Renal pelvis (tissue), 4 donors: Measurements from ENCODE around the gene EXOC3. TPM values are rescaled to one million over a fixed set of nuclear protein-coding genes. Genes with fewer than 3 reads are reported as not detected.

Source experiments
- DNase-seq: peaks from one replicate; pipeline ENCODE4 v3.0.0-alpha.2; 2013
- polyA plus RNA-seq, 3 donors: library from polyadenylated mRNA; unstranded; fragments of 120-200 nt; gene quantifications; one replicate each; pipeline ENCODE4 v1.2.1, GENCODE V29; 2013; ENCODE audit not compliant: insufficient read length in 3 of 3

Gene EXOC3
- polyA plus RNA-seq, 3 donors = 57.0 to 79.1 (median 66.9) TPM

DNA sequence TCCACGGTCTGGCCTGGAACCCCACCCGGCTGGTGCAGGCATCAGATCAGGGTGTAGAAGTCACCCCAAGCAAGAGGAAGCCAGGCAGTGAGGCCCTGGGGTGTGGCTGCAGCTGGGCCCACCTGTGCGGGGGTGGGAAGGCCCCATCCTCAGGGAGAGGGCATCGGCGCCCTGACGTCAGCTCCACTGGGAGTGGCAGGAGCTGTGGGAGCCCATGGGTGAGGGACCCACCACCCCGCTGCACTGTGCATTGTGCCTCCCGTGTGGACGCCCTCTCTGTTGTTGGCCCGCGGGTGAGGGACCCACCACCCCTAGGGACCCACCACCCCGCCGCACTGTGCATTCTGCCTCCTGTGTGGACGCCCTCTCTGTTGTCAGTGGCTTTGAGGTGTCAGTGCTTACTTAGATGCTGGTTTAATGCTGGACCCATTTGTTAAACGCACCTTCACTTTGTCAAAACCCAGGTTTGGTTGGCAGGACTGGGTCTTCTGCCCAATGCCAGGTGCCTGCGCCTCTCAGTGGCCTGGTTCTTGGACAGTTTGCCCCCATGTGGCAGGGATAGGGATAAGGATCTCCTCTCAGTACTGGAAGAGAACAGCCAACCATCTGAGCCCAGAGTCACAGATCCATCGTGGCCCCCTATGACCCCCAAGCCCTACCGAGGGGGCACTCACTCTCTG lies 6.9 kb upstream of the EXOC3 start:
- DNase-seq = no peak

DNA sequence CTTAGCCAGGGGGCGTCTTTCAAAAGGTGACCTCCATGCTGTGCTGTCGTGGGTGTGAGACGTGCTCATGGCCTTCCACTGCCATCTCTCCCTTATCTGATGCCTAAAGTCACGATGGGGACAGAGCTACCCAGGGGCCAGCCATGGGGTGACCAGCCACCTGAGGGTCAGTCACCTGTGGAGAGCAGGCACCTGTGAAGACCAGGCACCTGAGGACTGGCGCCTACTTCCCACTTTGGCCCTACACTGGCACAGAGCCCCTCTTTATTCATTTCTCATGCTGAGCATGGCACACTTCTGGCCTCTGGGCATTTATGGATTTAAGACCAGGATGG lies 6.4 kb upstream of the EXOC3 start:
- DNase-seq = no peak

DNA sequence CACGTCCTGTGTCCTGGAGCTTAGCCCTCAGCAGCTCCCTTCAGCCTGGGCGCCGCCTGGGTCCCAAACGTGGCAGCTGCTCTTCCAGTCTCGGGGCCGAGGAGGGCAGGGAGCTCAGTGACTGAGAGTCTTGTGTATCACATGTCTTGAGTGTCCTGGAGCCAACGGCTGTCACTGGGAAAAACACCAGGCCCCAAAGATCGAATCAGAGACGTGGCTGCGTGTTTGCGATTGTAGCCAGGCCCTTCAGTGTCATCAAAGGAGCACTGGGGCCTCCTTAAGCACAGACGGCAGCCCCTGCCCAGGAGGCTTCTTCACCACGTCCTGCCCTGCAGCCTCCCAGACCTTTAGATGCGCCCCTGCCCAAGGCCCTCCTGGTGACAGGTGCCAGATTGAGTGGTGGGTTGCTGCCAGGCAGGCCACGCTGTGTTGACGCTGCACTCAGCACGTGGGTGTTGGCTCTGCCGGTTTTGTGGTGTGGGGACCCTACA lies 5.7 kb upstream of the EXOC3 start:
- DNase-seq = no peak

DNA sequence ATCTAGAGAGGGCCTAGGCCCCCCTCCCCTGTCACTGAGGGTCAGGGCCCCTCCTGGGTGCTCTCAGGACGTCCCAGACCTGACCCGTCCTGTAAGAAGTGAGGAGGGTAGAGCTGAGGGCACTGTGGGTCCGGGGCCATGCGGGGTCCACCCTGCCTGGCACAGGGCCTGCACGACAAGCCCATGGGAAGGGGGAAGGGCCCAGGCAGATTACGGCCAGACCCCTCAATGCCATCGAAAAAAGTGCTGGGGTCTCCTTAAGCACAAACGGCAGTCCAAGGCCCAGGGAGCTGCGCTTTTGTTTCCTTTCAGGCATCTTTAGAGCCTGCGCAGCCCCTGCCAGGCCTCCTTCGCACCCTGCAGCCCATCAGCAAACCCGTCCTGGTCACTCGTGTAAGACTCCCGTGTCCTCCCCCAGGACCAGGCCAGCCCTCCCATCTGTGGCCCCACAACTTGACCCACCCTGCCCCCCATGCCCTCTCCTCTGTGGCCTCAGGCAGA lies 4.4 kb upstream of the EXOC3 start:
- no peak for DNase-seq

DNA sequence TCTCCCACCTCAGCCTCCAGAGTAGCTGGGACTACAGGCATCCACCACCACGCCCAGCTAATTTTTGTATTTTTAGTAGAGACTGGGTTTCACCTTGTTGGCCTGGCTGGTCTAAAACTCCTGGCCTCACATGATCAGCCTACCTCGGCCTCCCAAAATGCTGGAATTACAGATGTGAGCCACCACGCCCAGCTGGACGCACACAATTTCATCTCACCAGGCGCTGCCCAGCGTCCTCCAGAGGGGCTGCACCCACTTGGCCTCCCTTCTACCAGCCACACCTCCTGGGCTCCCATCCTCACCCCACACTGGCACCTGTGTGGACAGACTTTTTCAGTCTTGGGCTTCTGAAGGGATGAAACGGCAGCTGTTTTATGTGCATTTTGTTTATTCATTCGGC lies 3.8 kb upstream of the EXOC3 start:
- DNase-seq = no peak

DNA sequence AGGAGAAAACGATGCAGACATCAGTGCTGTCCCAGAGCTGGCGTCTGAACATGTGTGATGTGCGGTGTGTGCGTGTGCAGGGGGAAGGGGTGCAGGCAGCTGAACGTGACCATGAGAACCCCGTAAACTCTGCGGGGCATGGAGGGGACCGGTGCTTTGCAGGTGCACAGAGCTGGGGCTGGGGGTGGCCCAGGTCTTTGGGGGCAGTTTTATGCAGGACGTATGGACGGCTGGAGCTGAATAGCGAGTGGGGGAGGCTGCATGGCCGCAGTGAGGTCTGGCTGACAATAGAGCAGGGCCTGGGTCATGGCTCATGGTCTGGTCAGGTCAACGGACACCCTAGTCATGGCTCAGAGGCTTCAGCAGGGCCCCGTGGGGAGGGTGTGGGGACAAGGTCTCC lies 3.3 kb upstream of the EXOC3 start:
- DNase-seq = no peak

DNA sequence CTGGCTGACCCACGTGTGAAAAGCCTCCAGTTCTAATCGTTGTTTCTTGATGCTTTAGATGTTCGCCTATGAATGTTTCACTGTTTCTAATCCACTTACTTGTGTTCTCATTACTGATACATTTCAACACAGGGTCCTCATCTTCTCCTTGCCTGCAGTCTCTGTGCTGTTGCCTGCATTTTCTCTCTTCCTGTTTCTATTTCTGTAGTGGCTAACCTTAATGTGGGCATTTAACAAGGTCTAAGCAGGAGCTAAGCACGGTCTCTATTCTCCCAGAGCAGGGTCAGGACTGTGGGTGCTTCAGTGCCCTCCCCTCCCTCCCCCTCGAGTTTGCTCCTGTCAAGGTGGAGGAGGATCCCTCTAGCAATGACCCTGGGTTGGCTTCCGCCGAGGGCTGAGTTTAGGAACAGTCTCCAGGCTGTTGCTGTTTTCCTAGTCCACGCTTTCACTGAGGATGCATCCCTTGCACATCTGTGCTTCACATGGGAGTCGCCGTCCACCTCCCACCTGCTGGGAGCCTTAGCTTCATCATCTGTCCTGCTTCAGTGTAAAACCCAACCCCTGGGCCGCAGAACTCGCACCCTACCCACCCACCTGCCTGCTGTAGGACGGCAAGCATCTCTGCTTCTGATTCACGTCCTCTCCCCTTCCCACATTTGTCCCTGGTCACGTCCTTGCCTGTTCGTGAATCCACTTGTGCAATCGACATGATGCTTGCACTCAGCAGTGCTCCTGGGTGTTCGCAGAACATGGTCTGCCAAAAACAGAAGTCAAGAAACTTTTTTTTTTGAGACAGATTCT lies 2.4 kb upstream of the EXOC3 start:
- no peak for DNase-seq

DNA sequence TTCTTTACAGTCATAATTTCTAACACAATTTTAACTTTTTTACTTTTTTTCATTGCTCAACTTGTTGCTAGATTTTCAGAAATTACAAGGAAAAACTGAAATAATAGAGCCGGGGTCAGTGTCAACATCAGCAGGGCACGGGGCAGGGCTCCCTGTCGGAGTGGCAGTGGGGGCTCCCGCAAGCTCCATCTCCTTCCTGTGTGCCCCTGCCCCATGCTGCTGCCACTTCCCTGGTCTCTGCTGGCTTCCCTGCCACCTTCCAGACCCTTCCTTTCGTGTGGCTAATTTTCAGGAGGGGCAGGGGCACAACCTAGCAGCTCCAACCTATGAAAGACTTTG lies 1.0 kb upstream of the EXOC3 start:
- no peak for DNase-seq

DNA sequence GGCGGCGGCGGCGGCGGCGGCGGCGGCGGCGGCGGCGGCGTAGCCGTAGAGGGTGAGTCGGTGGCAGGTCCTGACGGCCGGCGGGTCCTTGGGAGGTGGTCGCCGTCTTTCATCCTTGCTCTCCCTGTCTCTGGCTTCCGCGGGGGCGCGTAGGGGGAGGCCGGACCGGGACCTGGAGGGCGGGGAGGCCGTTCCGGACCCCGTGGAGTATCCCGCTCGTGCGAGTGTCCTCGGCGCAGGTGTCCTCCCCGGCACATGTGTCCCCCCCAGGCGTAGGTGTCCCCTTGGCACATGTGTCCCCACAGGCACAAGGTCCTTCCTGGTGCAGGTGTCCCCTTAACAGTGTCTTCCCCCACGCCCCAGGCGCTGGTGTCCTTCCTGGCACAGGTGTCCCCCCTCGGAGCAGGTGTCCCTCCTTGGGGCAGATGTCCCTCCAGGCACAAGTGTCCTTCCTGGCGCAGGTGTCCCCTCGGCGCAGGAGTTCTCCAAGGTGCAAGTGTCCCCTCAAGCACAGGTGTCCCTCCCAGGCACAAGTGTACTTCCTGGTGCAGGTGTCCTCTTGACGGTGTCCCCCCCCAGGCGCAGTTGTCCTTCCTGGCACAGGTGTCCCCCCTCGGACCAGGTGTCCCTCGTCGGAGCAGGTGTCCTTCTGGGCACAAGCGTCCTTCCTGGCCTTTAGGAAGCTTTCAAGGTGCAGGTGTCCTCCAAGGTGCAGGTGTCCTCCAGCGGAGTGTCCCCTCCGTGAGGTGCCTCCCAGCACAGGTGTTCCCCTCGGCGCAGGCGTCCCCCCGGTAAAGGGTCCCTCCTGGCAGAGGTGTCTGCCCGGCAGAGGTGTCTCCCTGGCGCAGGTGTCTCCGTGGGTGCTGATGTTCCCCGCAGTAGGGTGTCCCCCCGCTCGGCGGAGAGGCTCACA lies 519 bp downstream of the EXOC3 start:
- DNase-seq = no peak

DNA sequence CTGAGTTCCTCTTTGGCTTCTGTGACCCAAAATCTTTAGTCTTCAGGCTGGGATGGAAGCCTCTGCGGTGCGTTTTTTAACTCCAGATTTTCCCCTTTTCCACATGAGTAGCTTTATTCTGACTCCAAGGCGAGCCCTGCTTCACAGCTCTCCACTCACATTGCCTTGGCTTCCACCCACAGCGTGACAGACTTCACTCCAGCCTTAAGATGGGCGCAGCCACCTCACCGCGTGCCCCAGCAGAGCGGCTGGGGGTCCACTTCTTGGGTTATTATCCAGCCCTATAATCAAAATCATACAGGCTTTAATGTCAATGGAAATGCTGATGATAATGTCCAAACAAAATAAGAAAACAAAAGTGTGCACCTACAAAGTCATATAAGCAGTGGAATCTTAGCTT lies 1.2 kb downstream of the EXOC3 start:
- no peak for DNase-seq

DNA sequence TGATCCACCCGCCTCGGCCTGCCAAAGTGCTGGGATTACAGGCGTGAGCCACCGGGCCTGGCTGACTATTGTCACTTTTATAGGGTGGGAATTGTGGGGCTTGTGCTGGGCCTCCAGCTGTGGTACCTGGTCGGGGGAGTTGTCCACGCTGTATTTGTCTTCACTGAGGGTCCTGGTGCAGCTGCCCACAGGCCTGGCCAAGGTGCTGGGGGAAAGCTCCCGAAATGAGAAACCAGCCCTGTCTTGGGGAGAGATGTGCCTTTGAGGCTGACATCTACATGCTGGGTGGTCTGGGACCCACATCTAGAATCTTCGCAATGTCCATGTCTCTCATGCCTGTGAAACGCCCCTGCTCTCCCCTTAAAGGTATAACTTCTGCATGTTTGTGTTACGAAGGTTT lies 2.6 kb downstream of the EXOC3 start:
- no peak for DNase-seq

DNA sequence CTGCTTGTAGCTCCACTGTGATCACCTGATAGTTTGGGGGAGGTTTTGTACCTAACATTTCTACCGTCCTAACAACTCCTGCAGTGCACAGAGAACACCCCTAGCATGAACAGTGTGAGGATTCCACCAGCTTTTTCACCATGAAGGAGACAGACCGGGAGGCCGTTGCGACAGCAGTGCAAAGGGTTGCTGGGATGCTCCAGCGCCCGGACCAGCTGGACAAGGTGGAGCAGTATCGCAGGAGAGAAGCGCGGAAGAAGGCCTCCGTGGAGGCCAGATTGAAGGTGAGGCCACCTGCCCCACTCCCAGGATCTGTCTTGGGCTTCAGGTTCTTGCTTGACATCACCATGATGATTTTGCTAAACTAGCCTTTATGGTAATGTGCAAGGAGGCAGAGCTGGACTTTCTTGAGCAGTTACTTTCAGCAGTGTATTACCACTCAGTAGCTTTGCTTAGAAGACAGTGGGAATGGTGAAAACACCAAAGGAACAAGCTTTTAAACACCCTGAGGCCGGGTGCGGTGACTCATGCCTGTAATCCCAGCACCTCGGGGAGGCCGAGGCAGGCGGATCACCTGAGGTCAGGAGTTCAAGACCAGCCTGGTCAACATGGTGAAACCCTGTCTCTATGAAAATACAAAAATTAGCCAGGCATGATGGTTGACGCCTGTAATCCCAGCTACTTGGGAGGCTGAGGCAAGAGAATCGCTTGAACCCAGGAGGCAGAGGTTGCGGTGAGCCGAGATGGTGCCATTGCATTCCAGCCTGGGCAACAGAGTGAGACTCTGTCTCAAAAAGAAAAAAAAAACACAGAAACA lies 3.3 kb downstream of the EXOC3 start:
- DNase-seq = no peak

DNA sequence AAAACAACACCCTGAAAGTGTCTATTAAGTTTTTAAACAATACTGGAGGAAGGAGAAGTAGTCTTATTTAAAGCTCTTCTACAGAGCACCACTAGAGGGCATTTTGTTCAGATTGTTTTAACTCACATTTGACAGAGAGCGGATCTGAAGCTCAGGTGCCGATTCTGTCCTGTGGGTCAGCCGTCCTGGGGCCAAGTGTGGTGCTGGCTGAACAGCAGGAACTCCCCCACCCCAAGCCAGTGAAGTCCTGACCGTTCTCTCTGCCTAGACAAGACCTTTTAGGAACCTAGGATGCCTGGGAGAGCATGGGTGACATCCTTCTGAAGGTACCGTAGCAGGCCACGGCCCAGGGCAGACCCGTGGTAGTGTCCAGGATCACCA lies 3.9 kb downstream of the EXOC3 start:
- no peak for DNase-seq

DNA sequence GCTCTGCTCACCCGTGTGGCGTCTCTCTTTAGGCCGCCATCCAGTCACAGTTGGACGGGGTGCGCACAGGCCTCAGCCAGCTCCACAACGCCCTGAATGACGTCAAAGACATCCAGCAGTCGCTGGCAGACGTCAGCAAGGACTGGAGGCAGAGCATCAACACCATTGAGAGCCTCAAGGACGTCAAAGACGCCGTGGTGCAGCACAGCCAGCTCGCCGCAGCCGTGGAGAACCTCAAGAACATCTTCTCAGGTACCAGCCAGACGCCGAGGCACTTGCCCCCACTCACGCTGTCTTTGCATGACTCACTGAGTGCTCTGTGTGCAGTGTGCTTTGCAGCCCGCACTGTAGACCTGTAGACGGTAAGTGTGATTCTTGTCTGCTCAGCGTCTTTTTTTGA lies 4.5 kb downstream of the EXOC3 start:
- DNase-seq = no peak

DNA sequence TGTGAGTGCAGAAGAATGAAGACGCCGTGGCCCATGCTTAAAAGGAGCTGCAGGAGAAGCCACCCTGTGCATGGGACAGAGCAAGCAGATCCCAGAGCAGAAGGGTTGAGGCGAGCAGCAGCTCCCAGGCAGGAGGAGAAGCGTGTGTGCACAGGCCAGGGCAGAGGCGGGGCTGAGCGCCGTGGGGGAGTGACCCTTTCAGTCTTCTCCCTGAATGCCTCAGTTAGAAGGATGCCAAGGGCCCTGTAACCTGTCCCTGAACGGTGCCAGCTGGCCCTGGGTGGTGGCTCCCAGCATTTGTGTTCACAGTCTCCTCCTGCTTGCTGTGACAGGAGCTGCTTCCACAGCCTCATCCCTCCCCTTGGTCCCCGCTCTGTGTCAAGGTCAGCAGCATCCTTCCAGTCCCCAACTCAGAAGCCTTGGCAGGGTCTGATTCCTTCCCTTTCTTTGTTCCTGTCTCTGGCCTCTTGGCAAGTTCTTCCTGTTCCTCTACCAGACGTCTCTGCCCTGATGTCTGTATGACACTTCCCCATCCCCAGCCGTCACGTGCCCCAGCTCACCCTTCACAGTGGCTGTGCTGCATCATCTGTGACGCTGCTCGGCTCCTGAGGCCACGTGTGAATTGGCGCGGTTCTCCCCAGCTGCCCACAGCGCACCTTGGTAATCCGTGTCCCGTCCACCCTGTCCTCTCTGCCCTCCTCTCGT lies 5.2 kb downstream of the EXOC3 start:
- DNase-seq = no peak

DNA sequence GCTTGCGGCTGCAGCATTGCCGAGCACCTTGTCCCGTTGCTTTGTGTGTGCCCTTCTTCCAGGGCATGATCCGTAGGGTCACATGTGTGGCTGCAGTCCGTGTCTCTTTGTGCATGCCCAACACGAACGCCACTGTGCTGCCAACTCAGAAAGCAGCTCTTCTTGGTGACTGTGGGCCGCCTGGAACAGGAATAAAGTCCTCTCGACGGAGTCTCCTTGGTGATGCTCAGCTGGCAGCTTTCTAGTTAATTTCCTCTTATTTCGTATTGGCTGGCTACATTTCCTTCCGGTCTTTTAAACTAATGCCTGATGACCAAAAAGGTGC lies 5.8 kb downstream of the EXOC3 start:
- DNase-seq = no peak

DNA sequence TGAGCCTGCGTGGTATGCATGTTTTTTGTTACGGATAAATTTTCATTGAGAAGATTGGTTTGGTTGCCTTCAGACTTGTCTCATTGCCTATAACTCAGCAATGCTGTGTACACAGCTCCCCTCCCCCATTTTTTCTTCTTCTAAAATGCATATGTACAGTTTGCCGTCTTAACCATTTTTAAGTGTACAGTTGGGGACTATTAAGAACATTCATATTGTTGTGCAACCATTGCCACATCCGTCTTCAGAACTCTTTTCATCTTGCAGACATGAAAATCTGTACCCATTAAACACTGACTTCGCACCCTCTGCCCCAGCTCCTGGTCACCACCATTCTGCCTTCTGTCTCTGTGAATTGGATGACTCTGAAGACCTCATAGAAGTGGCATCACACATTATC lies 6.2 kb downstream of the EXOC3 start:
- DNase-seq = no peak

DNA sequence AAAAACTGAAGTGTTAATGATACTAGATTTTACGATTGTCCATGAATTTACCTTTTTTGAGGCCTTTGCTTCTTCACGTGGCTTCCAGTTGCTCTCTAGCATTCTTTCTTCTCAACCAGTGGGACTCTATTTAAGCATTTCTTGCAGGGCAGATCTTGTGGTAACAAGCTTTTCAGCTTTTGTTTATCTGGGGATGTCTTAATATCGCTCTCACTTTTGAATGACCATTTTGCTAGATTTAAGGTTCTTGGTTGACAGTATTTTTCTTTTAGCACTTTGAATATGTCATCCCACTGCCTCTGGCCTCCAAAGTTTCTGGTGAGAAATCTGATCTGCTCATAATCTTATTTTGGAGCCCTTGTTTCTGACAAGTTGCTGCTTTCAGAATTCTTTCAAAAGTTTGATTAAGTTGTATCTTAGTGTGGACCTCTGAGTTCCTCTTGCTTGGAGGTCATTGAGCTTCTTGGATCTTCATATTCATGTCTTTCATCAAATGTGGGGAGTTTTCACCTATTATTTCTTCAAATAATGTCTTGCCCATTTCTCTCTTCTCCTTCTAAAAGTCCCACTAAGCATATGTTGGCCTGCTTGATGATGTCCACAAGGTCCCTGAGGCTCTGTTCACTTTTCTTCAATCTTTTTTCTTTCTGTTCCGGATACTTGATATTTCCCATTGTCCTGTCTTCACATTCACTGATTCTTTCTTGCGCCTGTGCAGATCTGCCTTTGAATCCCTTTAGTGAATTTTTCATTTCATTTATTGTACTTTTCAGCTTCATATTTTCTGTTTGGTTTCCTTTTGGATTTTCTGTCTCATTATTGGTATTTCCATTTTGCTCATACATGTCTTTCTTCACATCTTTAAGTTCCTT lies 8.8 kb downstream of the EXOC3 start:
- no peak for DNase-seq

DNA sequence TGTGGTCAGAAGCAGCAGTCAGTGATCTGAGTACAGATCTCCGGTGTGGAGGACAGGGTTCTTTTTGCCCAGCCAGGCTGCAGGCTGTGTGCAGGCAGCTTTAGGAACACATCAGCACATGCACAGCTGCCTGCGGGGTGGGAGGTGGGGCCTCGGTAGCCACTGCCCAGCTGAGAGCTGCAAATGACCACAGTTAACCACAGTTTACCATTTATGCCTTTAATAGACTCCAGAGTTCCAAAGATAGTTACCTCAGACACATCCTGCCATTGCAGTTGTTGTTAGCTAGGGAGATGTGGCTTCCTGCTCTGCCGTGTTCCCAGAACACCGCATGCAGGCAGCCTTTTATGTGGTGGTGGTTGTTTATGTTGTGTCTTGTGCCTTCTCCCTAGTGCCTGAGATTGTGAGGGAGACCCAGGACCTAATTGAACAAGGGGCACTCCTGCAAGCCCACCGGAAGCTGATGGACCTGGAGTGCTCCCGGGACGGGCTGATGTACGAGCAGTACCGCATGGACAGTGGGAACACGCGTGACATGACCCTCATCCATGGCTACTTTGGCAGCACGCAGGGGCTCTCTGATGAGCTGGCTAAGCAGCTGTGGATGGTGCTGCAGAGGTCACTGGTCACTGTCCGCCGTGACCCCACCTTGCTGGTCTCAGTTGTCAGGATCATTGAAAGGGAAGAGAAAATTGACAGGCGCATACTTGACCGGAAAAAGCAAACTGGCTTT lies 10.2 kb downstream of the EXOC3 start:
- no peak for DNase-seq
